Measurements from ENCODE around the gene AFMID. TPM values are rescaled to one million over a fixed set of nuclear protein-coding genes. Genes with fewer than 3 reads are reported as not detected.

AFMID gene
- total and polyA plus RNA-seq, 2 experiments from 2014 or later, result 26.6 to 61.2 TPM

GRCh38 chr17:78242024-78242742 is 55.0 kb downstream of the AFMID start:
- H3K27me3 ChIP-seq, result no peaks in the 10 kb centered on the region
- H3K36me3 ChIP-seq (replicated peaks; ENCODE audit: insufficient read depth, low read depth), result no peaks in the 10 kb centered on the region
- no peaks in the 10 kb centered on the region for H3K9me2 ChIP-seq (replicated peaks; ENCODE audit: insufficient read depth)
- H3K79me2 ChIP-seq, result no peaks in the 10 kb centered on the region
- H3K4me1 ChIP-seq (ENCODE audit: insufficient read depth), result no peaks in the 10 kb centered on the region
- no peak overlapping the region for H3K4me3 ChIP-seq
- H3K4me2 ChIP-seq, result no peak overlapping the region
- H4K20me1 ChIP-seq (ENCODE audit: insufficient read depth, poor library complexity, severe bottlenecking), result no peaks in the 10 kb centered on the region
- H3K27ac ChIP-seq, result no peak overlapping the region
- DNase-seq (ENCODE audit: low spot score), result no peak
- H3K9me3 ChIP-seq (ENCODE audit: low read depth), result no peaks in the 10 kb centered on the region
- no peak overlapping the region for H2AFZ ChIP-seq
- WGBS (ENCODE audit: low lambda C conversion rate, missing lambda C conversion rate), result 89% methylated on average over 21 of the region's 21 CpGs
- TF ChIP-seq EZH2 (IDR thresholded peaks at IDR 0.05; ENCODE audit: borderline replicate concordance), result no peak
- no peak for TF ChIP-seq EZH2phosphoT487 (IDR thresholded peaks at IDR 0.05; ENCODE audit: low read depth, severe bottlenecking, unreplicated experiment)
- TF ChIP-seq, protein P1, sequence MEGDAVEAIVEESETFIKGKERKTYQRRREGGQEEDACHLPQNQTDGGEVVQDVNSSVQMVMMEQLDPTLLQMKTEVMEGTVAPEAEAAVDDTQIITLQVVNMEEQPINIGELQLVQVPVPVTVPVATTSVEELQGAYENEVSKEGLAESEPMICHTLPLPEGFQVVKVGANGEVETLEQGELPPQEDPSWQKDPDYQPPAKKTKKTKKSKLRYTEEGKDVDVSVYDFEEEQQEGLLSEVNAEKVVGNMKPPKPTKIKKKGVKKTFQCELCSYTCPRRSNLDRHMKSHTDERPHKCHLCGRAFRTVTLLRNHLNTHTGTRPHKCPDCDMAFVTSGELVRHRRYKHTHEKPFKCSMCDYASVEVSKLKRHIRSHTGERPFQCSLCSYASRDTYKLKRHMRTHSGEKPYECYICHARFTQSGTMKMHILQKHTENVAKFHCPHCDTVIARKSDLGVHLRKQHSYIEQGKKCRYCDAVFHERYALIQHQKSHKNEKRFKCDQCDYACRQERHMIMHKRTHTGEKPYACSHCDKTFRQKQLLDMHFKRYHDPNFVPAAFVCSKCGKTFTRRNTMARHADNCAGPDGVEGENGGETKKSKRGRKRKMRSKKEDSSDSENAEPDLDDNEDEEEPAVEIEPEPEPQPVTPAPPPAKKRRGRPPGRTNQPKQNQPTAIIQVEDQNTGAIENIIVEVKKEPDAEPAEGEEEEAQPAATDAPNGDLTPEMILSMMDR (IDR thresholded peaks at IDR 0.05; ENCODE audit: poor library complexity), result no peak

GRCh38 chr17:78247304-78247703 is 60.1 kb downstream of the AFMID start:
- H3K9me3 ChIP-seq (ENCODE audit: low read depth), result no peaks in the 10 kb centered on the region
- no peaks in the 10 kb centered on the region for H3K79me2 ChIP-seq
- H4K20me1 ChIP-seq (ENCODE audit: insufficient read depth, poor library complexity, severe bottlenecking), result no peaks in the 10 kb centered on the region
- H3K27me3 ChIP-seq, result no peaks in the 10 kb centered on the region
- no peaks in the 10 kb centered on the region for H3K9me2 ChIP-seq (replicated peaks; ENCODE audit: insufficient read depth)
- no peak overlapping the region for H2AFZ ChIP-seq
- DNase-seq (ENCODE audit: low spot score), result no peak
- no peak overlapping the region for H3K27ac ChIP-seq
- H3K4me3 ChIP-seq, result no peak overlapping the region
- H3K4me1 ChIP-seq (ENCODE audit: insufficient read depth), result peaks cover 11% of the 10 kb centered on the region
- no peak for TF ChIP-seq EZH2phosphoT487 (IDR thresholded peaks at IDR 0.05; ENCODE audit: low read depth, severe bottlenecking, unreplicated experiment)
- TF ChIP-seq, protein P1 (IDR thresholded peaks at IDR 0.05; ENCODE audit: poor library complexity), result no peak
- TF ChIP-seq EZH2 (IDR thresholded peaks at IDR 0.05; ENCODE audit: borderline replicate concordance), result no peak
- H3K4me2 ChIP-seq, result no peak overlapping the region
- WGBS (ENCODE audit: low lambda C conversion rate, missing lambda C conversion rate), result 65% methylated on average over 8 of the region's 8 CpGs
- no peaks in the 10 kb centered on the region for H3K36me3 ChIP-seq (replicated peaks; ENCODE audit: insufficient read depth, low read depth)

DNA sequence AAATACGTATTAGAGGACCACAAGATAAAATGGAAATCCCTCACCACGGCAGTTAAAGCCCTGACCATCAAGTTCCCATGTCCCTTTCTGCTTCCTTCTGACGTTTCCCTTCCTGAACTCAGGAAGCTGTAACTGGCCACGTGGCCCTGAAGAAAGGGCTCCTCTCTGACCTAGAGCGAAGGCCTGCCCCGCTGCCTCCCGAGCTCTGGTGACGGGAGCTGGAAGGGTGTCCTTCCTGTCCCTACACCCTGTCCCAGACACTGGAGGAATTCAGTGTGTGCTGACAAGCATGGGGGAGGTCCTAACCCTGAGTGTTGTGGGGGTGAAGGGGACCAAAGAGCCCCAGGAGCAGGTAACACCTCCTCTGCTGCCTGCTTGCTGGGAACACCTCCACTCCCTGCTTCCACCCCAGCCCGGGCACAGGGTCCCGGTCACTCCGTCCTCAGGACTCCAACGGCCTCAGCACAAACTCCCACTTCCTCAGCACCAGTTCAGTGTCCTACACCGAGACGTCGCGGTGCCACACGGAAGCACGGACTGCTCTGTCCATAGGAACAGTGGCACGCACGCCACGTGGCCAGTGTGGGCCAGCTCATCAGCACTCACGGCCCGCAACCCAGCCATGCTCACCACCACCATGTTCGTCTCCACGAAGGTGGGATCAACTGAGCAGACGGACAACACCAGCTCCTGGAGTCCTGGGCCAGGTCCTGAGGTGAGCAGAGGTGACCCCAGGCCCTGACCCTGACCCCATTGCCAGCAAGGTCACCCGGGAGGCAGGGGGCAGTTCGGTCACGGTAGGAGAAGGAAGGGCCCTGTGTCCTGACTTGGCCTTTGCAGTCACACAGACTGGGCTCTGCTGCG is 61.1 kb downstream of the AFMID start:
- Histone ChIP-seq H3K79me2 (no peaks in the 10 kb centered on the region), H3K4me1 (ENCODE audit: insufficient read depth) (peaks cover 11% of the 10 kb centered on the region), H3K27me3 (no peaks in the 10 kb centered on the region), H4K20me1 (ENCODE audit: insufficient read depth, poor library complexity, severe bottlenecking) (no peaks in the 10 kb centered on the region), H3K36me3 (replicated peaks; ENCODE audit: insufficient read depth, low read depth) (no peaks in the 10 kb centered on the region), H3K4me3 (no peak overlapping the region), H3K9me3 (ENCODE audit: low read depth) (no peaks in the 10 kb centered on the region), H2AFZ (no peak overlapping the region), H3K4me2 (no peak overlapping the region), H3K27ac (no peak overlapping the region), H3K9me2 (replicated peaks; ENCODE audit: insufficient read depth) (no peaks in the 10 kb centered on the region)
- DNase-seq (ENCODE audit: low spot score), result no peak
- TF ChIP-seq, protein P1 (IDR thresholded peaks at IDR 0.05; ENCODE audit: poor library complexity), result no peak
- TF ChIP-seq EZH2 (IDR thresholded peaks at IDR 0.05; ENCODE audit: borderline replicate concordance) (no peak), EZH2phosphoT487 (IDR thresholded peaks at IDR 0.05; ENCODE audit: low read depth, severe bottlenecking, unreplicated experiment) (no peak)
- WGBS (ENCODE audit: low lambda C conversion rate, missing lambda C conversion rate), result 86% methylated on average over 30 of the region's 30 CpGs
